Measurements from ENCODE around the gene MAST3. TPM values are rescaled to one million over a fixed set of nuclear protein-coding genes. Genes with fewer than 3 reads are reported as not detected.

The MAST3 gene
- total and polyA plus RNA-seq, 2 of the 8 experiments (the other 6 are each of a cell fraction or from before 2014, with no cell fraction given): 3.4 to 9.0 TPM

DNA sequence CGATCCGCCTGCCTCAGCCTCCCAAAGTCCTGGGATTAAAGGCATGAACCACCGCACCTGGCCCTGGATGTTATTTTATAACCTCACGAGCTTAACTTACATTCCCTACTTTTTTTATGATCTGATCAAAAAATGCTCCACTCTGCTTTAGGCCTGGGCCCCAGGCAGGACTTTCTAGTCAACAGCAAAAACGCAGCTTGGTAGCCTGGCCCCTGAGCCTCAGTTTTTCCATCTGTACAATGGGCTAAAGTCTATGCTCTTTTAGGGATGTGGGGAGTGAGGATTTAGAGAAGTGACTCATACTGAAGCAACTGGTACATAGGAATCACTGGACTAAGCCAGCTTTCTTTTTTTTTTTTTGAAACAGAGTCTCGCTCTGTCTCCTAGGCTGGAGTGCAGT lies 43.5 kb downstream of the MAST3 start:
- no peaks in the 10 kb centered on the region for H3K79me1 ChIP-seq (ENCODE audit: low read depth, low read length)
- H3K4me2 ChIP-seq (ENCODE audit: insufficient read depth in 1 of 2, low read depth in 2 of 2, low read length in 2 of 2): no peak overlapping the region
- H3K4me3 ChIP-seq (ENCODE audit: extremely low read depth in 1 of 4, insufficient read depth in 2 of 4, low read depth in 3 of 4, low read length in 4 of 4): no peak overlapping the region
- H3K23me2 ChIP-seq (ENCODE audit: low read depth, low read length): no peaks in the 10 kb centered on the region
- POLR2A ChIA-PET (ENCODE audit: partially characterized antibody): interaction anchor here (0.9 to 1.4 kb wide), 2 partner anchors 9 to 21 kb away, joined by 3 read pairs; no protein-coding TSS in a partner anchor
- no peak overlapping the region for H2BK15ac ChIP-seq (ENCODE audit: low read length)
- H2AK5ac ChIP-seq (ENCODE audit: low read depth, low read length): no peak overlapping the region
- no peak overlapping the region for H4K91ac ChIP-seq (replicated peaks; ENCODE audit: insufficient read length, low read length)
- DNase-seq (ENCODE audit: low read depth in 1 of 2, low spot score in 2 of 2) (no peak), FAIRE-seq (no peak)
- no peak overlapping the region for H3K23ac ChIP-seq (ENCODE audit: insufficient read length)
- H3K79me2 ChIP-seq (ENCODE audit: control insufficient read depth in 1 of 2, insufficient read depth in 2 of 2, low read length in 2 of 2): no peaks in the 10 kb centered on the region
- H3K36me3 ChIP-seq (ENCODE audit: control insufficient read depth in 2 of 4, insufficient read depth in 4 of 4, low read length in 3 of 4): peaks cover 2 to 26% (median 18%) of the 10 kb centered on the region in 4 experiments; a peak in 6 of 8 replicates
- no peak overlapping the region for H3K4ac ChIP-seq (replicated peaks; ENCODE audit: insufficient read length, low read depth, low read length)
- no peak overlapping the region for H3K18ac ChIP-seq (ENCODE audit: extremely low read depth, low read length)
- H4K8ac ChIP-seq (ENCODE audit: extremely low read depth, insufficient read depth, low read length): no peak overlapping the region
- H3K4me1 ChIP-seq (replicated peaks in 1 of 4; ENCODE audit: control insufficient read depth in 3 of 4, insufficient read depth in 4 of 4, low read length in 3 of 4): no peaks in the 10 kb centered on the region
- no peak overlapping the region for H2BK12ac ChIP-seq (ENCODE audit: low read depth, low read length)
- no peak for TF ChIP-seq ZNF274 (IDR thresholded peaks at IDR 0.05; ENCODE audit: borderline replicate concordance, extremely low read depth, low read length)
- TF ChIP-seq CTBP2 (IDR thresholded peaks at IDR 0.05; ENCODE audit: borderline replicate concordance, insufficient read depth, insufficient read length, low read length): no peak
- TF ChIP-seq FOSL1 (IDR thresholded peaks at IDR 0.05; ENCODE audit: insufficient read depth, low read depth, low read length): no peak
- TF ChIP-seq SP2 (IDR thresholded peaks at IDR 0.05; ENCODE audit: low read length): no peak
- no peak for TF ChIP-seq CREB1 (IDR thresholded peaks at IDR 0.05)
- TF ChIP-seq SP4 (IDR thresholded peaks at IDR 0.05; ENCODE audit: low read length): no peak
- no peak for TF ChIP-seq TAF7 (optimal IDR thresholded peaks at IDR 0.05; ENCODE audit: borderline replicate concordance, low read depth, low read length)
- H3K9me3 ChIP-seq (ENCODE audit: insufficient read depth in 2 of 2, low read depth in 1 of 2, low read length in 1 of 2): no peaks in the 10 kb centered on the region
- H4K5ac ChIP-seq (ENCODE audit: insufficient read length, low read depth, low read length): no peak overlapping the region
- H3K27me3 ChIP-seq (replicated peaks in 1 of 4; ENCODE audit: control insufficient read depth in 3 of 4, extremely low read depth in 1 of 4, insufficient read depth in 3 of 4, low read length in 3 of 4): no peaks in the 10 kb centered on the region
- H2AFZ ChIP-seq (ENCODE audit: low read length): no peak overlapping the region
- peaks cover 0 to 1% of the 10 kb centered on the region in 2 experiments for H4K20me1 ChIP-seq (replicated peaks in 1 of 2; ENCODE audit: control insufficient read depth in 1 of 2, insufficient read depth in 2 of 2, low read length in 2 of 2)
- H2BK5ac ChIP-seq (ENCODE audit: low read depth, low read length): no peak overlapping the region
- no peak overlapping the region for H3K56ac ChIP-seq (replicated peaks; ENCODE audit: insufficient read length, low read depth, low read length)
- H3K27ac ChIP-seq (ENCODE audit: low read depth, low read length): no peak overlapping the region
- CTCF ChIA-PET (ENCODE audit: partially characterized antibody): interaction anchor here (0.6 to 1.2 kb wide), 2 partner anchors 28 to 29 kb away, joined by 3 to 5 read pairs; no protein-coding TSS in a partner anchor
- no peak overlapping the region for H3K14ac ChIP-seq (ENCODE audit: insufficient read length)
- no peak overlapping the region for H2BK20ac ChIP-seq (ENCODE audit: low read length)
- H3K9ac ChIP-seq (replicated peaks in 1 of 4; ENCODE audit: extremely low read depth in 1 of 4, low read depth in 3 of 4, low read length in 3 of 4): no peak overlapping the region
- no peak overlapping the region for H2BK120ac ChIP-seq (replicated peaks; ENCODE audit: low read depth, low read length)
- WGBS, 2 experiments (ENCODE audit: extremely low coverage in 1 of 2, insufficient coverage in 1 of 2, insufficient read length in 1 of 2, insufficient replicate concordance in 2 of 2, low coverage in 1 of 2, low lambda C conversion rate in 2 of 2, missing lambda C conversion rate in 1 of 2): 96% methylated on average over 5 of the region's 6 CpGs; no CpG with 5 or more reads in 1 of the 2 experiments

Measured in H1 (cell line).